ENCODE data around the gene TAAR1. TPM values are rescaled to one million over a fixed set of nuclear protein-coding genes. Genes with fewer than 3 reads are reported as not detected.
"Not testable (repeated sequence)": the region's sequence is repeated elsewhere in the genome, so short reads cannot be mapped to it uniquely, and the experiment has no call there.

TAAR1 gene
- total RNA-seq, 1 donor from 2014 or later: not detected

DNA sequence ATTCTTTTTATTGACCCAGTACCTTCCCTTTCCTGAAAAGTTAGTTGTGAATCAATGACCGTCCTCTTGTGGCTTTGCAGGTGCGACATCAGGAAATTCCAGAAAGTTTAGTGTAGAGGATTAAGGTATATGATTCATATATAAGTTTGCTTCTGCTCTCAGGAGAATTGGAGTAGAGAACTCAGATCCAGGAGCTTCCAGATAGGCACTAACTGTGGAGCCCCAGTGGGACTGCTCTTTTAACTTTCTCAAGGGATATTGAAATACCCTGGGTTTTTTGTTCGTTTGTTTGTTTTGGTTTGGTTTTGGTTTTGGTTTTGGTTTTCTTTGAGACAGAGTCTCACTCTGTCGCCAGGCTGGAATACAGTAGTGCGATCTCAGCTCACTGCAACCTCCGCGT is 44.4 kb downstream of the TAAR1 start:
- Mint-ChIP-seq H3K27ac (ENCODE audit: unreplicated experiment) (no peak overlapping the region), H3K27me3 (ENCODE audit: low read depth) (no peaks in the 10 kb centered on the region), H3K9me3 (peaks cover 5% of the 10 kb centered on the region), H3K4me1 (peaks cover 66% of the 10 kb centered on the region), H3K4me3 (no peak overlapping the region), H3K36me3 (ENCODE audit: low read depth) (no peaks in the 10 kb centered on the region)
- TF ChIP-seq, protein P1, sequence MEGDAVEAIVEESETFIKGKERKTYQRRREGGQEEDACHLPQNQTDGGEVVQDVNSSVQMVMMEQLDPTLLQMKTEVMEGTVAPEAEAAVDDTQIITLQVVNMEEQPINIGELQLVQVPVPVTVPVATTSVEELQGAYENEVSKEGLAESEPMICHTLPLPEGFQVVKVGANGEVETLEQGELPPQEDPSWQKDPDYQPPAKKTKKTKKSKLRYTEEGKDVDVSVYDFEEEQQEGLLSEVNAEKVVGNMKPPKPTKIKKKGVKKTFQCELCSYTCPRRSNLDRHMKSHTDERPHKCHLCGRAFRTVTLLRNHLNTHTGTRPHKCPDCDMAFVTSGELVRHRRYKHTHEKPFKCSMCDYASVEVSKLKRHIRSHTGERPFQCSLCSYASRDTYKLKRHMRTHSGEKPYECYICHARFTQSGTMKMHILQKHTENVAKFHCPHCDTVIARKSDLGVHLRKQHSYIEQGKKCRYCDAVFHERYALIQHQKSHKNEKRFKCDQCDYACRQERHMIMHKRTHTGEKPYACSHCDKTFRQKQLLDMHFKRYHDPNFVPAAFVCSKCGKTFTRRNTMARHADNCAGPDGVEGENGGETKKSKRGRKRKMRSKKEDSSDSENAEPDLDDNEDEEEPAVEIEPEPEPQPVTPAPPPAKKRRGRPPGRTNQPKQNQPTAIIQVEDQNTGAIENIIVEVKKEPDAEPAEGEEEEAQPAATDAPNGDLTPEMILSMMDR (conservative IDR thresholded peaks at IDR 0.05): no peak
- no peak for DNase-seq (ENCODE audit: low read depth, low spot score)

DNA sequence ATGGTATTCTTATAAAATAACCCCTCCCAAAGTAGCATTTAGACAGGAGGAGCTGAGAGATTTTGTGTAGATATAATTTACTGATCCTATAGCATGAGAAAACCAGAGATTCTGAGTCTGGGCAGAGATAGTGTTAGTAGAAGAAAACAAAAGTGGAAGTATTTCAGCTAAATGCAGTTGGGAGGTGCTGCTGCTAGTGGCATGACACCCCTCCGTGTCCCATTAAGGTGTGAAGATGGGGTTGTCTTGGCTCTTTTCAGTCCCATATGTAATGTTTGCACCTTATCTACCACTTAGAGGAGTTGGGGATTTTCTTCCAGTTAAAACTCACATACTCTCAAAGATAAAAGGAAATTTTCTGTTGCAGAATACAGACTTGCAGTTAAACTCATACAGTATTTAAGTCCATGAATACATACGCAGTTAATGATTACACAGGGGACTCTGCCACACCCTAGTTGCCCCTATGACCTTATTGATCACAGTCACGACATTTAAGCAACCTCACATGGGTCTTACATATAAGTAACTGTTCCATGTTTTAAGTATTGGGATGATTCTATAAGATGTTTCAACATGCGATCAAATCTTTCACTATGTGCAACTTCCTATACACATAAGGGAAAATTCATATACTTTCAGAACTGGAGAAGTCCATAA is 46.4 kb downstream of the TAAR1 start:
- peaks cover 68% of the 10 kb centered on the region for H3K4me1 Mint-ChIP-seq
- H3K4me3 Mint-ChIP-seq: no peak overlapping the region
- H3K27ac Mint-ChIP-seq (ENCODE audit: unreplicated experiment): no peak overlapping the region
- no peak for DNase-seq (ENCODE audit: low read depth, low spot score)
- TF ChIP-seq, protein P1 (conservative IDR thresholded peaks at IDR 0.05): no peak
- no peaks in the 10 kb centered on the region for H3K9me3 Mint-ChIP-seq
- H3K27me3 Mint-ChIP-seq (ENCODE audit: low read depth): no peaks in the 10 kb centered on the region
- no peaks in the 10 kb centered on the region for H3K36me3 Mint-ChIP-seq (ENCODE audit: low read depth)

DNA sequence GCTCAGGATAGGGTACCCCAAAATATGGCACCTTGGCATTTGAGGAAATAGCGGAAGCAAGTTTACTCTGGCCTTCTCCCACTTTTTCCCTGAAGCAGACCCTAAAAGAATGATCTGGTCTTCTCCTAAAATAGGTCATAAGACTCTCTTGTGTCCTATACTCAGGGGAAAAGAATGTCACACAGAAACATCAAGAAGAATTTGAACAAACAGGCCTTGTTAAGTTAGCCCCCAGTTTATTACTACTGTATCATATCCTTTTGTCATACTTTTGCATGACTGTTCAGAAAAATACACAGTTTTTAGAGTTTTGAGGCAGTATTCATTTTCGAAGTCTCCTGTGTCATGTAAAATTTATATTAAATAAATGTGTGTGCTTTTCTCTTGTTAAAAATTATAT is 47.4 kb downstream of the TAAR1 start:
- Mint-ChIP-seq H3K36me3 (ENCODE audit: low read depth) (peaks cover 1% of the 10 kb centered on the region), H3K9me3 (no peaks in the 10 kb centered on the region), H3K4me1 (peaks cover 58% of the 10 kb centered on the region), H3K4me3 (no peak overlapping the region), H3K27me3 (ENCODE audit: low read depth) (no peaks in the 10 kb centered on the region), H3K27ac (ENCODE audit: unreplicated experiment) (no peak overlapping the region)
- TF ChIP-seq, protein P1 (conservative IDR thresholded peaks at IDR 0.05): no peak
- DNase-seq (ENCODE audit: low read depth, low spot score): no peak

DNA sequence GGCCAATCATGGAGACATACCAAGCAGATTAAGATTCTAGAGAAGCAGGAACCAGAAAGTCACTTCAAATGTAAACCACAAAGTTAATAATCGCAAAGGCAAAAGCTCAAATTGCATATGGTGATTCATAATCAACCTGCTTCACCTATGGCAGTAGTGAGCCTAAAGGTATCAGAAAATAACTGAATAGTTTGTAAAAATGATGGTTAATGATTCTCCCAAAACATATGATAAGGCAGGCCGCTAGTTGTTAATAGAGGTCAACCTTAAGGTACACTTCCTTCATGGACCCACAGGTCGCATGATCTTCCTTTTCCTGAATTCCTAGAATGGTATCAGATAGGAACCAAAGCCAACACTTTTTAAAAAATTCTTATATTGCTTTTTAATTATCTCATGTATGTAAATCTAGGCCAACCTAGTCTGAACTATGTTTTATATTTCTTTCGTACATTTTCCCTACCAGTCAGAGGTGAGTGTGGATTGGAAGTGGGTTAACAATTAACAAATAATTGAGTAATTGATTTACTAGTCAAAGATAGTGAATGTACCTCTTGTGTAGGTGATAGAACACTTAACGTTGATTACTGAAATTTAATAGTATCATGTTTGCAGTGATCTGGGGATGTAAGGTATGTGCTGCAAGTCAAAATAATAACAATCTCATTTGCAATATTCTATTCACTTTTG is 51.3 kb downstream of the TAAR1 start:
- no peak for DNase-seq (ENCODE audit: low read depth, low spot score)
- H3K36me3 Mint-ChIP-seq (ENCODE audit: low read depth): peaks cover 7% of the 10 kb centered on the region
- peaks cover 35% of the 10 kb centered on the region for H3K4me1 Mint-ChIP-seq
- H3K27me3 Mint-ChIP-seq (ENCODE audit: low read depth): no peaks in the 10 kb centered on the region
- no peak overlapping the region for H3K27ac Mint-ChIP-seq (ENCODE audit: unreplicated experiment)
- peaks cover 2% of the 10 kb centered on the region for H3K9me3 Mint-ChIP-seq
- H3K4me3 Mint-ChIP-seq: no peak overlapping the region
- TF ChIP-seq, protein P1 (conservative IDR thresholded peaks at IDR 0.05): no peak

DNA sequence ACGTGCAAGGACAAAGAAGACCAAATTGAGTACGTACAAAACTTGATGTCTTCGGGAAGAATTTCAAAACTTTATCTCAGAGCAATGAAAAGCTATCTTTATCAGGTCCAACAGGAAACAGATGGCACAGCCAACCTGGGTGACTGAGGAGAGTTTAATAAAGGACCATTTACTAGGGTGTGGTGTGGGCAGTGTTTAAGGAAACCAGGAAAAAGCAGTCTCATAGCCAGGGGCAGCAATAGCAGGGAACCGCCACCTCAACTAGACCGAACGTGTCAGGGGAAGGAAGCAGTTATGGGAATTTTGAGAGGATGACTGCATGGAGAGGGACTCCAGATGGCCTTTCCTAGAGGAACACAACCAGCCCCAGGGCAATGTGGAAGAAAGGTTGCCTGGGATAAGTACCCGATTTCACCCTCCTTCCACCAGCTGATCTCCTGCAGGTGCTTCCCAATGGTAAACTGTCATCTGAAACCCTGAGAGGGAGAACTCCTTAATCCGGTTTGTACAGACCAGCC is 54.3 kb downstream of the TAAR1 start:
- H3K27ac Mint-ChIP-seq (ENCODE audit: unreplicated experiment): peak overlapping the region; percentile 60
- H3K27me3 Mint-ChIP-seq (ENCODE audit: low read depth): peaks cover 4% of the 10 kb centered on the region
- H3K9me3 Mint-ChIP-seq: peaks cover 2% of the 10 kb centered on the region
- H3K36me3 Mint-ChIP-seq (ENCODE audit: low read depth): peaks cover 7% of the 10 kb centered on the region
- no peak for DNase-seq (ENCODE audit: low read depth, low spot score)
- no peak overlapping the region for H3K4me3 Mint-ChIP-seq
- TF ChIP-seq, protein P1 (conservative IDR thresholded peaks at IDR 0.05): no peak
- peaks cover 12% of the 10 kb centered on the region for H3K4me1 Mint-ChIP-seq

DNA sequence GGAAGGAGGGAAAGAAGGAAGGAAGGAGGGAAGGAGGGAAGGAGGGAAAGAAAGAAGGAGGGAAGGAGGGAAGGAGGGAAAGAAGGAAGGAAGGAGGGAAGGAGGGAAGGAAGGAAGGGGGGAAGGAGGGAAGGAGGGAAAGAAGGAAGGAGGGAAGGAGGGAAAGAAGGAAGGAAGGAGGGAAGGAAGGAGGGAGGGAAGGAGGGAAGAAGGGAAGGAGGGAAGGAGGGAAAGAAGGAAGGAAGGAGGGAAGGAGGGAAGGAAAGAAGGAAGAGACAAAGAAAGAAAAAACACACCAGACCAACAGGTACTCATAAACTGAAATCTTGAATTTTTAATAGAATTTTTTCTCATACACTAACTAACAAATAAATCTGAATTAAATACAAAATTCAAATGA is 58.1 kb downstream of the TAAR1 start:
- H3K4me1 Mint-ChIP-seq; H3K27me3 Mint-ChIP-seq (ENCODE audit: low read depth); H3K36me3 Mint-ChIP-seq (ENCODE audit: low read depth); H3K9me3 Mint-ChIP-seq; H3K4me3 Mint-ChIP-seq; H3K27ac Mint-ChIP-seq (ENCODE audit: unreplicated experiment); DNase-seq (ENCODE audit: low read depth, low spot score): not testable (repeated sequence)

Measured in neural crest cell (in vitro differentiated cells).